ENCODE data around the gene PAPOLG.

- no peak for TF ChIP-seq CTCF (IDR thresholded peaks at IDR 0.05)
- TF ChIP-seq ZFX (IDR thresholded peaks at IDR 0.05; ENCODE audit: borderline replicate concordance), result no peak
These were observed 62.2 kb downstream of the PAPOLG start for GRCh38 chr2:60818272-60818671.
